HG02885 (cell line): ENCODE measurements around the gene IFT80.
A peak's percentile ranks its signal among the peaks of the same experiment; 100 is the strongest.

ENCODE experiments used
- ATAC-seq: cut with Tn5 transposase; IDR thresholded peaks from one replicate; pipeline ENCODE4 v1.9.1; 2021; ENCODE audit warnings: mild to moderate bottlenecking; ENCODE audit not compliant: unreplicated experiment, poor library complexity

IFT80 gene

DNA sequence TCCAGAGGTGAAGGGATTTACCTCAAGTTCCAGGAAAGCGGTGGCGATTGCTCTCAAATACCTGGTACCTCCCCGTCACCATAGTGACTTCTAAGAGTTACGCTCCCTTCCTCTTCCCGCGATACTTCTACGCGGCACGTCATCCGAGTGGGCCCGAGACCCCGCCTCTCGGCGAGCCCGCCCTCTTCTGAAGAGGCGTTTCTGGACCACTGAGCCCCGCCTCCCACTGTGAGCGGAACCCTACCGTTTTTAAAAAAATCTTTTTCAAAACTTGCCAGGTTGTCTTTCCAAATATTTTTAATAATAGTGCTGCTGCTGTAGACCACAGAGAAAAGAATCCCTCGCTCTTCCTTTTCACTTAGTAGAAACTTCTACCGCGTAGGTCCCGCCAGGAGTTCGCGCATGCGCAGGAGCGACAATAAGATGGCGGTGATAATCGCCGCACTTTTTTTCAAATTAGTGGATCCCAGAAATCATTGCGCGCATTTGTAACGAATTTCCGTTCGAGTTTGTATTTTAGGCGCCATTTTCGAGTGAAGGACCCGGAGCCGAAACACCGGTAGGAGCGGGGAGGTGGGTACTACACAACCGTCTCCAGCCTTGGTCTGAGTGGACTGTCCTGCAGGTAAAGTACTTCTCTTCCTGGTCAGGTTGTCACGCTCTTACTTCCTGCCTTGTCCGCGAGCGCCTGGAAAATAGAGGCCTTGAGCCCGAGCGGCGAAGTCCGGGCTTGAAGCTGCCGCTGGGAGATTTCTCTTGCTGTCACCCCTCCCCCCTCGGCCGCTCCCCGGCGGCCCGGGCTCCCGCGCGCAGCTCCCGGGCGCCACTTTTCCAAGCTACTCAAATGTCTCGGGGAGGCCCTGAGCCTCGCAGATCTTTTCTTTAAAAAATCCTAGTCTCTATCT lies at the start of gene IFT80, which contains the start of gene SMC4:
IFT80 (minus strand) TSS at position 101 of the 905 bp plus-strand sequence. CDS start 14,625 bp downstream, outside the sequence.
SMC4 (plus strand) TSS at position 526 of the 905 bp plus-strand sequence. CDS start 1,177 bp downstream, outside the sequence.
- ATAC-seq, result peak; percentile 94

- no peak for ATAC-seq
Measured at GRCh38 chr3:160447544-160447943, 48.5 kb upstream of the IFT80 start.

DNA sequence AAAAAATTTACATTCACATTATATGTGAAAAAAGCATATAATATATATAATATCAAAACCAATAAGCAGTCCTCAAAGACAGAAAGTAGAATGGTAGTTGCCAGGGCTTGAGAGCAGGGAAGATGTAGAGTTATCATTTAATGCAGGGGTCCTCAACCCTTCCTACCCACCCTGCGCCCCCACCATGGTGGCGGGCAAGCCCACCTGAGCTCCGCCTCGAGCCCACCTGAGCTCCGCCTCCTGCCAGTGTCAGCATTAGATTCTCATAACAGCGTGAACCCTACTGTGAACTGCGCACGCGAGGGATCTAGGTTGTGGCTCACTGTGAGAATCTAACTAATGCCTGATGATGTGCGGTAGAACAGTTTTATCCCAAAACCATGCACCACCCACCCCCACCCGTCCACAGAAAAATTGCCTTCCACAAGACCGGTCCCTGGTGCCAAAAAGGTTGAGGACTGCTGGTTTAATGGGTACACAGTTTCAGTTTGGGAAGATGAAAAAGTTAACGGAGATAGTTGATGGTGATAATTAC lies 47.6 kb upstream of the IFT80 start:
- no peak for ATAC-seq

- no peak for ATAC-seq
Measured at GRCh38 chr3:160445854-160446253, 46.8 kb upstream of the IFT80 start.

- no peak for ATAC-seq
Measured at GRCh38 chr3:160444411-160444810, 45.4 kb upstream of the IFT80 start.

DNA sequence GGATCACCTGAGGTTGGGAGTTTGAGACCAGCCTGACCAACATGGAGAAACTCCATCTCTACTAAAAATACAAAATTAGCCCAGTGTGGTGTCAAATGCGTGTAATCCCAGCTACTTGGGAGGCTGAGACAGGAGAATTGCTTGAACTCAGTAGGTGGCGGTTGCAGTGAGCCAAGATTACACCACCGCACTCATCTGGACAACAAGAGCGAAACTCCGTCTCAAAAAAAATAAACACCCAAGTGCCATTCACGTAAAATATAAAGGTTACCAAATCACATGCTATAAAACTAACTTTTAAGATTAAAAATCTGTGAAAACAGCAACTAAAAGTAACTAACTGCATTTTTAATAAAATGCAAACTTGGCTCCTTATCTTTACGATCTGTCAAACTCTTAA lies 41.7 kb upstream of the IFT80 start:
- ATAC-seq, result no peak

- ATAC-seq, result no peak
Measured at GRCh38 chr3:160437083-160437455, 38.0 kb upstream of the IFT80 start.

- ATAC-seq, result no peak
Measured at GRCh38 chr3:160435747-160436146, 36.7 kb upstream of the IFT80 start.

- ATAC-seq, result no peak
Measured at GRCh38 chr3:160435095-160435494, 36.1 kb upstream of the IFT80 start.

- ATAC-seq, result no peak
Measured at GRCh38 chr3:160434071-160434470, 35.0 kb upstream of the IFT80 start.

DNA sequence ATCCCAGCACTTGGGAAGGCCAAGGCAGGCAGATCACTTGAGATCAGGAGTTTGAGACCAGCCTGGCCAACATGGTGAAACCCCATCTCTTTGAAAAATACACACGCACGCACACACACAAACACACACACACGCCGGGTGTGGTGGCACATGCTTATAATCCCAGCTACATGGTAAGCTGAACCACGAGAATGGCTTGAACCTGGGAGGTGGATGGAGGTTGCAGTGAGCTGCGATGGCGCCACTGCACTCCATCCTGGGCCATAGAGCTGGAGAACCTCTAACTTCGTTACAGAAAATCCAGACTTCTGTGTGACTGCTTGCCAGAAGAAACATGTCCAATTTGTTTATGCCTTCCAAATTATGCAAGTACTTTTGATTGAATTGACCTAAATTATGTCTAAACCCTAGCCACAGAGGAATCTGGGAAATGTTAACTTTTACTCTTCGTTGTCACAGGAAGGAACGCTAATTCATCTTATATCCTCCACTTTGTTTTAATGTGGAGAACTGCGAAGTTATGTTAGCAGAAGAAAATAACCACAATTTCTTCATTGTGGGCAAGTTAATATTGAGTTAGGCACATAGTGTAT lies 28.9 kb upstream of the IFT80 start:
- ATAC-seq, result no peak

- no peak for ATAC-seq
Measured at GRCh38 chr3:160417311-160417710, 18.3 kb upstream of the IFT80 start.

DNA sequence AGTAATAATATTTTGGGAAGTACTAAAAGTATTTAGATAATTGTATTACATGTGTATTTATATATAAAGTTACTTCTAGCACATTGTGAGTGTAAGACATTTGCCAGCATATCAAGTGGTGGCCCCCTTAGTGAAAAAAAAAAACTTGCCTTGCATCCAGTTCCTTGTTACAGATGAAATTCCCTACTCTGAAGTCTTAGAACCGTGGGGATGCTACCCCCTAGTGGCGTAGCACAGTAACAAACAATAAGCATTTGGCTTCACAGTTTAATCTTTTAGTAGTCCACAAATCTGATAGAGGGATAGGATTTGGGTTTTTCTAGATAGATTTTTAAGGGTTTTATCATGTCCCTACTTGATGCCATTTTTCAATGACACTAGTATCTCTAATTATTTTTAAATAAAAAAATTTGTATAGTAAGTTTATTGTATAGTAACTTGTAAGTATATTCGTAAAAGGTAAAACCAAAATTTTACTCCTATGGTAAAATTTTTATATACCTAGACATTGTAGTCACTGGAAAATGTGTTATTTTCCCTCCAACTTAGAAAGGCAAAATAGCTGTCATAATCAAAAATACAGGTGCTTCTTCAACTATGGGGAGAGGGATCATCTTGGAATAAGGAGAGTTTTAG lies 14.7 kb upstream of the IFT80 start:
- peak; percentile 87 for ATAC-seq

- ATAC-seq, result no peak
Measured at GRCh38 chr3:160412477-160412876, 13.5 kb upstream of the IFT80 start.

GRCh38 chr3:160409812-160410610 lies 11.0 kb upstream of the IFT80 start:
- no peak for ATAC-seq

DNA sequence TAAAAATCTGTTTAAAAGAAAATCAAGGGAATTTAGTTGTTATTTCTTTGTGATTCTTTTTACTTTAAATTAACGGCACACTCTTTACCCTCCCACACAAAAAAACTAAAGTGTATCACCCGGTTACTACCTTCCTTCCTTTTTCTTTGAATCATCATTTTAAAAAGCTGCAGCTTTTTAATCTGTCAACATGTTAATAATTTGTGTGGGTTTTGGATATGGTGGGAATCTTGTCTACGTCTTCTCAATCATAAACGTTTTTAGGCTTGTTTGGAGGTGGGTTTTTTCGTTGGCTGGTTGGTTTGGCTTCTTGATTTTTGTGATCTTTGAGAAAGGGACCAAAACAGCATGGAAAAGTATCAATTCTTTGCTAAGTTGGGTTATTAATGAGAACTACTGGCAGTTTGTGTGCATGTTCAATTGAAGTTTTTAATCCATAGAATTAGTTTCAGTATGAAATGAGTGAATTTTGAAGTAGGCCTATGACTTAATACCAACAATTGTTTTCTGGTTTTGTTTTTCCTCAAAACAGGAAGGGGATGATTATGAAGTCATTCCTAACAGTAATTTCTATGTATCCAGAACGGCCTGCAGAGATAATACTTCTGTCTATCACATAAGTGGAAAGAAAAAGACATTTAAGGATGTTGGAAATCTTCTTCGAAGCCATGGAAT lies 4.9 kb upstream of the IFT80 start:
- no peak for ATAC-seq

- no peak for ATAC-seq
Measured at GRCh38 chr3:160403028-160403545, 4.1 kb upstream of the IFT80 start.

DNA sequence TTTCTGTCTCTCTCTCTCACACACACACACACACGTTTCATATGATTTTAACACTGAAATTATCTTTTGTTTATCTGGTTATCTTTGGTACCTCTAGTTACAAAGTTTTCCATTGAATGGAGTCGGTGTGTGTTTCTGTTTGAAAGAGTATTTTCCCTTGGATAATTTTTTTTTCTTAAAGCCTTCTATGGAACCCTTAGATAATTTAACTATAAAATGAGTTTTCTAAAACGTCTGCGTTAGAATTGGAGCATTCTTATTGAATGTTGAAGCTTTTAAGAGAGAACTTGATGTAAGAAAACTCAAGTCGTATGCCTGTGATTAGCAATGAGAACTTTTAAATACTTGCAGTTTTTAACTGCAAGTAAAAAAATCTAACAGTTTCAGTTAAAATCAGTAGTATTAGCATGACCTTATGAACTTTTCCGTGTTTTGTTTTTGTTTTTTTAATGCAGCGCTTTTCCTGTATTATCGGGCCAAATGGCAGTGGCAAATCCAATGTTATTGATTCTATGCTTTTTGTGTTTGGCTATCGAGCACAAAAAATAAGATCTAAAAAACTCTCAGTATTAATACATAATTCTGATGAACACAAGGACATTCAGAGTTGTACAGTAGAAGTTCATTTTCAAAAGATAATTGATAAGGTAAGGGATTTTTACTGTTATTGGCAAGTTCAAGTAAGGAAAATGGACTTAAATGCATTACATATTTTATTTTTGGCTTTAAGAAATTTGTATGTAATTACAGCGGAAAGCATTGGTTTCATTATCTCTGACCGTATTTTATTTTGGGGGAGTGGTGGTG lies 3.4 kb upstream of the IFT80 start:
- ATAC-seq, result no peak
